ENCODE measurements around the gene SOAT2. TPM values are rescaled to one million over a fixed set of nuclear protein-coding genes. Genes with fewer than 3 reads are reported as not detected.
A peak's percentile ranks its signal among the peaks of the same experiment; 100 is the strongest.

The SOAT2 gene
- polyA plus RNA-seq, 2 of the 4 experiments (the other 2 are of a cell fraction): 0.09 to 0.14 TPM

DNA sequence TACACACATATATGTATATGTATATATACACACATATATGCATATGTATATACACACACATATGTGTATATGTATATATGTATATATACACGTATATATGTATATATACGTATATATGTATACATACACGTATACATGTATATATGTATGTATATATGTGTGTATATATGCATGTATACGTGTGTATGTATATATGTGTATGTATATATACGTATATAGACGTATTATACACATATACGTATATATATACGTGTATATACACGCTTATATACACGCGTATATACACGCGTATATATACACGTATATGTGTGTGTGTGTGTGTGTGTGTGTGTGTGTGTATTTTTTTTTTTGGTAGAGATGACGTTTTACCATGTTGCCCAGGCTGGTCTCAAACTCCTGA, 44.4 kb downstream of the SOAT2 start:
- FAIRE-seq: no peak
- H3K9me3 ChIP-seq: no peaks in the 10 kb centered on the region
- no peak overlapping the region for H3K27ac ChIP-seq
- DNase-seq (ENCODE audit: low read depth in 1 of 2, low spot score in 1 of 2): no peak
- WGBS (ENCODE audit: missing lambda C conversion rate): 74% methylated on average over 15 of the region's 15 CpGs
- no peaks in the 10 kb centered on the region for H3K4me1 ChIP-seq
- H3K4me3 ChIP-seq: no peak overlapping the region
- ChIA-PET POLR2A (no interaction called here), CTCF (no interaction called here)
- TF ChIP-seq HOXB13 (CRISPR knock-in tag; IDR thresholded peaks at IDR 0.05; ENCODE audit: low read depth): no peak
- no peak overlapping the region for H3K4me2 ChIP-seq
- no peak for ATAC-seq

DNA sequence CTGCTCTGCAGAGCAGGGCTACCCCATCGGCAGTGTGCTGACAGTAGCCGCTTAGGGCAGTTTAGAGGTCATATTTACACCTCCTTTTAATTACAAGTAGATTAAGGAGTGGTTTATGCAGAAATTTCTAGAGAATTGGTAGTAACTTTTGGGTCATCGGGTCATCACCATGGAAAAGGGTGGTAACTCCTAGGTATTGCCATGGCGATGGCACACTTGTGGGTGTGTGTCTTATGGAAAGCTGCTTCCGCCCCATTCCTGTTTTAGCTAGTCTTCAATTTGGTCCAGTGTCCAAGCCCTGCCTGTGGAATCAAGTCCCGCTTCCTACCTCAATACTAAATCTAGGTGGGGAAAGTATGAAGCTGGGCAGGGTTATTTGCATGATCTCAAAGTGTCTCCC, 47.8 kb downstream of the SOAT2 start:
- no peaks in the 10 kb centered on the region for H3K9me3 ChIP-seq
- ChIA-PET CTCF (interaction anchor here (0.6 to 2.6 kb wide), 7 partner anchors 10 to 85 kb away, joined by 3 to 9 read pairs (median 4); no protein-coding TSS in a partner anchor), POLR2A (no interaction called here)
- no peak overlapping the region for H3K27ac ChIP-seq
- no peak for FAIRE-seq
- no peak for ATAC-seq
- TF ChIP-seq, protein P1, sequence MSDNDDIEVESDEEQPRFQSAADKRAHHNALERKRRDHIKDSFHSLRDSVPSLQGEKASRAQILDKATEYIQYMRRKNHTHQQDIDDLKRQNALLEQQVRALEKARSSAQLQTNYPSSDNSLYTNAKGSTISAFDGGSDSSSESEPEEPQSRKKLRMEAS (IDR thresholded peaks at IDR 0.05): no peak
- TF ChIP-seq CBX8 (IDR thresholded peaks at IDR 0.05) (no peak), NR3C1 (IDR thresholded peaks at IDR 0.05) (no peak), MYC (IDR thresholded peaks at IDR 0.05; ENCODE audit: borderline replicate concordance, low read length) (no peak), E2F6 (IDR thresholded peaks at IDR 0.05; ENCODE audit: borderline replicate concordance, low read depth) (no peak), ZNF302 (CRISPR knock-in tag; IDR thresholded peaks at IDR 0.05) (no peak), FOSL2 (IDR thresholded peaks at IDR 0.05) (no peak), FOSL2 (CRISPR knock-in tag; IDR thresholded peaks at IDR 0.05) (no peak)
- DNase-seq (ENCODE audit: low read depth in 1 of 2, low spot score in 1 of 2): no peak
- H3K4me3 ChIP-seq: no peak overlapping the region
- WGBS (ENCODE audit: missing lambda C conversion rate): 89% methylated on average over 6 of the region's 6 CpGs
- H3K4me2 ChIP-seq: no peak overlapping the region
- H3K4me1 ChIP-seq: no peaks in the 10 kb centered on the region

- ATAC-seq (no peak), DNase-seq (ENCODE audit: low read depth in 1 of 2, low spot score in 1 of 2) (no peak), FAIRE-seq (no peak)
- Histone ChIP-seq H3K27ac (no peak overlapping the region), H3K4me1 (no peaks in the 10 kb centered on the region), H3K4me3 (no peak overlapping the region), H3K4me2 (no peak overlapping the region), H3K9me3 (no peaks in the 10 kb centered on the region)
- ChIA-PET POLR2A (no interaction called here), CTCF (interaction anchor here (0.7 to 2.6 kb wide), 7 partner anchors 9 to 87 kb away, joined by 3 to 9 read pairs (median 5); no protein-coding TSS in a partner anchor)
- TF ChIP-seq ESRRA (IDR thresholded peaks at IDR 0.05; ENCODE audit: borderline replicate concordance, low read length) (no peak), MAFK (IDR thresholded peaks at IDR 0.05; ENCODE audit: partially characterized antibody) (peak; percentile 30), NR3C1 (IDR thresholded peaks at IDR 0.05) (no peak)
Measured at GRCh38 chr12:53152390-53152789, 49.1 kb downstream of the SOAT2 start.

DNA sequence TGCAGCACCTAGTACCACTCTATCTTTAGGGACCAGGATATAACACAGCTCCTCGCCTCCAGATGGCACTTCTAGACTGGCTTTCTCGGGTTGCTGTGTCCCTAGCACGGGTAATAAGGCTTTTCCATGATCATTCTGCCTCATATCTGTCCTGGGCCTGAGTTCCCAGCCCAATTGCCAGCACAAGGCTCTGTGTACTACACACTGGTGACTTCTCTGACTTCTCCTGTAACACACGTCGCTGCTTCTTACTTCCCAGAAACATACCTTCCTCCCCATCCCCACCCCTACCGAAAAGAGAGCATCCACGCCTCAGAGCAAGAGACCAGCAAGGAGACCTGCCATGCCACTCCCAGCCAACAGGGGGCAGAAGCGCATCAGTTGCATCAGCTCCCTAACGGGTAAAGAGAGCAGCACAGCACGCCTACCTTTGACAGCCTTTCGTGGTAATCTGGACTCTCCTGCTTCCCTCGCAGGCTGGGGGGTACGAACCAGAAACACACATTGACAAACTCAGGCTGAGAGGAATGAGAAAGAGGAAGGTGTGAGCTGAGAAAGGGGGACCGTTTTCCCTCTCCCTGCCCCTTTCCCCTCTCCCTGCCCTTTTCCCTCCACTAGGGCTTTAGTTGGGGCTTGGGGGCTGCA, 56.0 kb downstream of the SOAT2 start:
- Histone ChIP-seq H3K9me3 (no peaks in the 10 kb centered on the region), H3K27ac (peak overlapping the region; percentile 55 to 82), H3K4me2 (peak overlapping the region; percentile 60), H3K4me1 (peaks cover 12% of the 10 kb centered on the region), H3K4me3 (no peak overlapping the region)
- ChIA-PET CTCF (interaction anchor here (0.6 to 14.5 kb wide), 52 partner anchors 8 to 516 kb away, joined by 3 to 646 read pairs (median 4); partner anchors contain the start of genes AAAS, CSAD, ITGB7 and PFDN5), POLR2A (interaction anchor here (0.5 to 2.3 kb wide), 9 partner anchors 16 to 136 kb away, joined by 3 to 15 read pairs (median 4); partner anchors contain the start of genes CSAD, PFDN5, SPRYD3 and ZNF740)
- ATAC-seq: peak; percentile 97 to 98
- peak; percentile 93 for TF ChIP-seq CTCF (IDR thresholded peaks at IDR 0.05)
- TF ChIP-seq HDAC2 (IDR thresholded peaks at IDR 0.05): no peak
- no peak for TF ChIP-seq EHMT2 (IDR thresholded peaks at IDR 0.05; ENCODE audit: low read depth)
- peak in 1 of 2 experiments; percentile 67; a peak in 2 of 4 replicates for TF ChIP-seq CEBPB (IDR thresholded peaks at IDR 0.05)
- no peak for TF ChIP-seq E2F6 (IDR thresholded peaks at IDR 0.05; ENCODE audit: borderline replicate concordance, low read depth)
- TF ChIP-seq RAD21 (conservative IDR thresholded peaks at IDR 0.05 in 1 of 2, IDR thresholded peaks at IDR 0.05 in 1 of 2): peak; percentile 89 to 93
- TF ChIP-seq TP53 (CRISPR knock-in tag; IDR thresholded peaks at IDR 0.05): no peak
- TF ChIP-seq EP300 (IDR thresholded peaks at IDR 0.05): no peak
- TF ChIP-seq SMC3 (IDR thresholded peaks at IDR 0.05): peak; percentile 92
- no peak for TF ChIP-seq ELK1 (IDR thresholded peaks at IDR 0.05; ENCODE audit: low read depth, low read length)
- 0 out of 2 replicates have a peak, but pooled peaks have one; percentile 49 for TF ChIP-seq MAZ (IDR thresholded peaks at IDR 0.05; ENCODE audit: borderline replicate concordance, low read depth, low read length)
- TF ChIP-seq GATA3 (IDR thresholded peaks at IDR 0.05; ENCODE audit: borderline replicate concordance): no peak
- TF ChIP-seq, protein P1 (IDR thresholded peaks at IDR 0.05): peak; percentile 71
- FAIRE-seq: peak; percentile 87
- DNase-seq (ENCODE audit: low read depth in 1 of 2, low spot score in 1 of 2): peak; percentile 89 to 96
- 7% methylated on average over 14 of the region's 14 CpGs for WGBS (ENCODE audit: missing lambda C conversion rate)
